GM18505 (cell line): ENCODE data around the gene IWS1.

Experiments used
- ATAC-seq: cut with Tn5 transposase; IDR thresholded peaks from one replicate; pipeline ENCODE4 v1.9.1; 2021; ENCODE audit not compliant: unreplicated experiment
- POLR2A ChIP-seq: IDR thresholded peaks from 4 replicates; pipeline ENCODE4 v1.6.1; 2011; ENCODE audit warnings: borderline replicate concordance; ENCODE audit not compliant: insufficient read depth, insufficient read length; ENCODE audit errors: extremely low read depth

The IWS1 gene

DNA sequence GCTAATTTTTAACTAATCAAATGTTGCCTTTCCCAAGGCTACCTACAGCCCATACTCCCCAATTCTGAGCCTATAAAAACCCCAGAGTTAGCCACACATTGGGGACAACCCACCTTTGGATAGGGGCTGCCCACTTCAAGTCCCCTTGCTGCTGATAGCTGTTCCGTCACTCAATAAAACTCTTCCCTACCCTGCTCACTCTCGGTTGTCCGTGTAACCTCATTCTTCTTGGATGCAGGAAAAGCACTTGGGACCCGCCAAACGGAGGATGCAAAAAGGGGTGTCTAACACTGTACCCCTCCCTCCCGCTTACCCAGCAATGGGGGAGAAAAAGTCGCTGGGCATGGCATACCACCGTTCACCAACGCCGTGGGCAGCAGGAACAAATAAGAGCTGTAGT, 12.2 kb downstream of the IWS1 start:
- ATAC-seq: no peak
- TF ChIP-seq POLR2A: no peak

DNA sequence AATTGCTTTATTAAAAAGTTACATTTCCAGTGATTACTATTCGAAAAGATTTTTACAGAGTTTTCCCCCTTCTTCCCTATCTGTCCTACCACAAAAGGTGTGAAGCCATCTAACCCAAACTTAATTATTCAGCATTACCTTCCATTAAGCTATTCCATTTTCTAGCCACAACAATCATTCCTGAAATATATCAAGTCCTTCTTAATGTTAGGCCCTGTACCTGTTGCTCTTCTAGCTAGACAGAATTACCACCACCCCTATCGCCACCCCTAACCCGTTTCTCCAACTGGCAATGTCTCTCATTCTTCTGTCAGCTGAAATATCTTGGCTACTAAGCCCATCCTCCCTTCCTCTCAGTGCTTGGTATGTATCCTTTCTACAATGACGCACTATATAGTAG, 13.9 kb downstream of the IWS1 start:
- ATAC-seq: no peak
- TF ChIP-seq POLR2A: no peak

DNA sequence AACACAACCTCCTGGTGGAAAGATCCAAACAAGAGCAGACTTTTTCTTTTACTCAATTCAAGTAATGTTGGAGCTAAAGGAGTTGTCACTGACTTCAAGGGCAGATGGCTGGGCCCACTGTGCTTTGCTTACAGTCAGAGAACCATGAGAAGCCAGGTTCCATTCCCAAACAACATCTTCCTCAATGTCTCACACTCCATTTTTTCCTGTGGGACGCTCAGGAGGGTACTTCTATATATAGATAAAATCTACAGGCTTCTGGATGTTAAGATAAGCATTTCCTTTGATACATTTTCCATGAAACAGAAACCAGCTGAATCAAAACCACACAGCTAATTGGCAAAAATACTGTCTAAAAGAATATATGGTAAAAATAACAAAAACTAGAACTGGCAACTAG, 14.4 kb downstream of the IWS1 start:
- ATAC-seq: no peak
- TF ChIP-seq POLR2A: no peak

DNA sequence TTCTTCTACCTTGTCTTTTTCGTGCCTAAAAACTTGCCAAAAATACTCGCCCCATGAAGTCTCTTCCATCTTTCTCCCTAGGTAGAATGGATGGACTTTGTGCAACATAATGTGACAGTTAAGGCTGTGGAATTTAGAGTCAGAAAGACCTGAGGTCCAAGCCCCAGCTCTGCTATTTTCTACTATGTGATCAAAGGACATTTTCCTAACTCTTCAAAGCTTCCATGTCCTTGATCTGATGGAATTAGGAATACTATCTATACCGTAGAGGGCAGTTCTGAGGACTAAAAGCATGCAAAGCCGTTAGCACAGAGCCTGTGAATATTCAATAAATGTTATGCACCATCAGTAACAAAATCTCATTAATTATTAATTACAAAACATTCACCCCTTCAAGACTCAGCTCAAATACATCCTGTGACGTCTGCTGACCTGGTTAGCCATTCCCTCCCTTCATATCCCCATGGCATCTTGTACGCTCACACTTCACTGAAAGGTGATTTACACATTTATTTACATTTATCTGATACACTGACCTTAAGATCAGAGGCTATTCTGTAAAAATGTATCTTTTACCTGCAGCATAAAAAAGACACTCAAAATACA, 15.1 kb downstream of the IWS1 start:
- no peak for TF ChIP-seq POLR2A
- no peak for ATAC-seq

DNA sequence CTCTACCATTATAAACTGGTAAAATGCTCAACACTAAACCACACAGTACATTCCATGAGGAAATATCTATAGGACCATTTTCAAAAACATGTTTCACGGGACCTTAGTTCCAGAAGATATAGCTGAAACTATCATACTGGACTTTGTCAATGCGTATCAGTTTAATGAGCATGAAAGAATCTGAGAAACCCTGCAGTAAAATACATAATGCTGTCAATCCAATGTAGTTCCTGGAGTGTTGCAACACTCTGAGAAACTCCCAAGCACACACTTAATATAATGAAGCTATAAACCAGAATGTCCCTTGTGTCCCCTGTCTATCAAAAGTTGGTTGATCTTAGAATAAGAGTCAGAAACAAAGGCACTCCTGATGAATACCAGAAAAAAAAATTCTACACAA, 16.2 kb downstream of the IWS1 start:
- no peak for TF ChIP-seq POLR2A
- ATAC-seq: no peak

DNA sequence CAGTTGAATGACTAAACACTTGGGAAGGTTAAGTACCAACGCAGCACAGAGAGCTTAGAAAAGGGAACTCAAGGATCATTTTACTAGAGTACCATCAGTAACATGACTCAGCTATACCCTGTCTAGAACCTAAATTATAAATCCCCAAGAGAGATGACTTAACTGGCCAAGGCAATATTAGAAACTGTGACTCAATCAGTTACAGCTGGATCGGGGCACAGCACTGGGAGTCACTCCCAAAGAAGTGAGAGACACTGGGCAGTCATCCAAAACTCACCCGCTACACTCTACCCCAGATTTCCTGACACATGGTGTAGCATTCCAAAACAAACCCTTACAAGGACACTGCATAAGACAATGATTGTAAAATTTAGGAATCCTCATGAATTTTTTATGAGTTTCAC, 17.7 kb downstream of the IWS1 start:
- ATAC-seq: no peak
- no peak for TF ChIP-seq POLR2A

DNA sequence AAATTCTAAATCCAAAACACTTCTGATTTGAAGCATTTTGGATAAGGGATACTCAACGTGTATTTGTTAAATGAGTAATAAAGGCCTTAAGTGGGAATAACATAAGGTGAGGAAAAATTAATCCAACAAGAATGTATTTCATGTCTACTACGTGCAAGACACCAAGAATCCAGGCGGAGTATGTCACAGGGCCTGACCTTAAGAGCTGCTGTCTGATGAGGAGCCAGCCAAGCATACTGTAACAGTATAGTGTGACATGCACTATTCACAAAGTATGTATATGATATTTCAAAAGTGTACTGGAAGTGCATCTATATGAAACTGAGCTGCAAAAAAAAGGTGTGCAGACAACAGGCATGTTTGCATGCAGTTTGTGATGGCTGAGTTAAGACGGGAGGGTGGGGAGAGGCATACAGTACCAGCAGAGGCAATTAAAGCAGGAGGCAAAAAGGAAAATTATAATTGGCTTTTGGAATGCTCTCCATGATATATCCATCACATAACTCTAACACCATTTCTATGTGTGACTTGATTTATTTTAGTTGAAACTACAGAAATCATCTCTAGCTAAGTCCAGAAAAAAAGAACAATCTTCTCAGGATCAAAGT, 18.2 kb downstream of the IWS1 start:
- no peak for TF ChIP-seq POLR2A
- no peak for ATAC-seq

DNA sequence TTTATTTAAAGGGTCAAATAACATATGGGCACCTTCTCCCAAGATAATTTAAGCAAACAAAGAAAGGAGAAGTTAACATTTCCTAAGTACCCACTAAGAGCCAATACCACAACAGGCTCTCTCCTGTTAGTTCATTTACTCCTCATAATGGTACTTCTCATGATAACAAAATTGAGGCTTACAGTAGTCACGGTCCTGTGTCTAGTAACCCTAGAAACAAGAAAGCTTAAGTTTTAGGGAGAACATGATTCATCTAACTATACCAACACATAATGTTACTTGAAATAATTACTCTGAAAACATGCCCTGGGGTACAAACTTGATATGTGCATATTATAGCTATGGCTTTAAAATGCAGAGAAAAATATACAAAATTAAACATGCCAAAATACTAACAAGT, 19.8 kb downstream of the IWS1 start:
- TF ChIP-seq POLR2A: no peak
- no peak for ATAC-seq

DNA sequence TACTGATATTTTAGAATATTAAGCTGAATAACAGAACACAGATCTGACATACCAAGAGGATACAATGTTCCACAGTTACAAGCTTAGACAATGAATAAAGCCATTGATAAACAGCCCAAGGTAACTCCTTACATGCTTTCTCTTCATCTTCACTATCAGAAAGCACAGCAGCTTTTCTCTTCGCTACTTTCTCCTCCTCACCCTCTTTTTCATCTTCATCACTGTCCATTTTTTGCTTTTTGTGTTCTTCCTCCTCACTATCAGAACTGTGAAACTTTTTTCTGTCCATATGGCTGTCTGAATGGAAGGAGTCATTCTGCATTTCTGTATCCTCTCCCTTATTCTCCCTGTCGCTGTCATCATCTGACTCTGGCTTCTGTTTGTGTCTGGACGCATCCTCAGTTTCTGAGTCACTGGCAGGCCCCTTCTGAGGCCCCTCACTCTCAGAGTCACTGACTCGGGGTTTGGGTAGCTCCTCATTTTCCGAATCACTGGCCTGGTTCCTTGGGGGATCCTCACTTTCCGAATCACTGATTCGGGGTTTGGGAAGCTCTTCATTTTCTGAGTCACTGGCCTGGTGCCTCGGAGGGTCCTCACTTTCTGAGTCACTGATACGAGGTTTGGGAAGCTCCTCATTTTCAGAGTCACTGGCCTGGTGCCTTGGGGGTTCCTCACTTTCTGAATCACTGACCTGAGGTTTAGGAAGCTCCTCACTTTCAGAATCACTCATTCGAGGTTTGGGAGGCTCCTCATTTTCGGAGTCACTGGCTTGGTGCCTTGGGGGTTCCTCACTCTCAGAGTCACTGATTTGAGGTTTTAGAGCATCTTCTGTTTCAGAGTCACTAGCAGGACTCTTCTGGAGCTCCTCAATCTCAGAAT, 21.5 kb downstream of the IWS1 start:
- TF ChIP-seq POLR2A: no peak
- ATAC-seq: no peak

DNA sequence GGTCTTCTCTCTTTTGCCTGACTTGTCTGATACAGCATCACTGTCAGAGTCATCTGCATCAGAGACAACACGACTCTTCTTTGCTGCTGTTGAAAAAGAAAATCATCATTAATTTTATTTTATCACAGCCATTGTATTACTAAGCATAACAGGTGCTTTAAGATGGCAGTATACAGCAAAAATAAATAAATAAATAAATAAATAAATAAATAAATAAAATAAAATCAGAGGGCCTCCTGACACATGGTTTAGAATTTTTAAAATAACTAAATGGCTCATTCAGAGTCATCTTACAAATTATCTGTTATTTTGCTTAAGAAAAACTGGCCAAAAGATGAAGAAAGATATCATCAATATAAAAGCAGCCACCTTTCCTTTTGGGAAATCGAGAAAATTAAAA, 22.8 kb downstream of the IWS1 start:
- no peak for ATAC-seq
- no peak for TF ChIP-seq POLR2A

DNA sequence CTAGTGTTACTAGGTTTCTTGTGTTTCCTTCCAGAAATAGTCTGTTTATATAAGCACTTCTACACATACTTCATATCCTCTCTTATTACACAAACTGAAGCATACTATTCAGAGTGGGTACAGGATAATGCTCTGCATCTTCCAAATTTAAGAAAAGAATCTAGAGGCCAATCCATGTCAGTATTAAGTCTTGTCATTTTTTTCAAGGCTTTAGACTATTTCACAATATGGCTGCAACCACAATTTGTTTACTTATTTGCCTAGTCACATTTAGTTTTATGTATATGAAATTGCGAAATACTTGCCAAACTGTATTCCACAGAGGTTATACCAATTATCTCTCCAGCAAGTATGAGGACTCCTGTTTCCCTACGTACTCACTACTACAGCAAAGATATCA, 27.9 kb downstream of the IWS1 start:
- TF ChIP-seq POLR2A: no peak
- ATAC-seq: no peak

DNA sequence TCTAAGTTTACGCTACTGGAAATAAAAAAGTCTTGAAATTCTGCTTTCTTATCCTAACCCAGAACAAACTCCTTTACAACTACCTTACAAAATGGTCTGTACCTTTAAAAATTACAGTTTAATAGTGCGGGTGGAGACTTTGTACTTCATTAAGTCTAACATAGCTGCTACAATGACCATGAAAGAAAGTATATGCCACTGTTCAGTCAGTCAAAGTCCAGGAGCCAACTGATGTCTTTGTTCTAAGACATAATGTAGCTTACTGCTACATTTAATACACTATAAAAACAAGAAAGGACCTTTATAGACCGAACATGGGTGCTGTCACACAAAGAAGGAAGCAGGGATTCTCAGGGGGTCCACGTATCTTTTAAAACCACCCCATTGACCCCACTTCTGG, 36.0 kb downstream of the IWS1 start:
- ATAC-seq: no peak
- TF ChIP-seq POLR2A: no peak

DNA sequence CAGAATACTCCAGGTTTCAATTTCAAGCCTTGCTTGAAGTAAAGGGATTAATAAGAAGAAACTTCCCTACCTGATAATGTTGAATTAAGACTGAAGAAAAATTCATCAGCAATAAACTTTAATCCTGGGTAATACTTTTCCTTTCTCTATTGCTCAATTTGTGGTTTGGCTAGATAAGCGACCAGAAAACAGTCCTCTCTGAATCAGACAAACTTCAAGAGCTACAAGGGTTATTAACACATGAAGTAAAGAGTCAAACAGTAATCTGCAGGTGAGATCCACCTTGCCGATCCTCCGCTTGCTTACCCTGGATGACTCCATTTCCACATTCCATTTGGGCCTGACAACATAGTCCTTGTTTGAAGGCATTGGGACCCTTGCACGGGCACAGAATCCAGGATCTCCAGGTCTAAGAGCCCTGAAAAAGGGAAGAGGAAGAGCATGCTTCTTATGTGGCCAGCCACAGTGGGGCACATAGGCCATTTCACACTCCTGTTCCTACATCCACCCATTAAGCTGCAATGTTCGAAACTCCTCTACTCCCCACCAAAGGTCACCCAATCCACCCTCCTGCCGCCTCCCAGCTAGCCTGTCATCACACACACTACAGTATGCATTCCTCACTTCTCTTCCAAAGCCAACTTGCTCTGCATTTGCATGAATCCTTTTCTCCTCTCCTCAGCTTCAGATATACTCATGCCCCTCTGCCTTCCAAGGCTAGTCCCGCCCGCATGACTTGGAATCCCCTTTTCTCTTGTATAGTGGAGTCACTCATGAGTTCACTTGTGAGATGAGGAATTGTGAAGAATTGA, 39.8 kb downstream of the IWS1 start:
- TF ChIP-seq POLR2A: no peak
- no peak for ATAC-seq
